GM12878 (cell line): Measurements from ENCODE around the gene ABCA7. TPM values are rescaled to one million over a fixed set of nuclear protein-coding genes. Genes with fewer than 3 reads are reported as not detected.

Experiments
- ATAC-seq: fragments of 200-7000 bp; cut with Tn5 transposase; 3 replicates; pipeline ENCODE4 v1.9.1; 2020; ENCODE audit warnings: mild to moderate bottlenecking, moderate library complexity
- Bru-seq: library from RNA; stranded (reverse); fragments of 400-500 nt; gene quantifications from one replicate; lab custom pipeline; 2021; lab: Mats Ljungman, UMichigan
- BruChase-seq, 2 experiments: library from RNA; stranded (reverse); fragments of 400-500 nt; gene quantifications; one replicate each; lab custom pipeline; 2021; lab: Mats Ljungman, UMichigan
- BruUV-seq: library from RNA; stranded (reverse); fragments of 400-500 nt; replicated peaks from 2 replicates; lab custom pipeline; 2021; lab: Mats Ljungman, UMichigan
- CTCF ChIA-PET: fragments of 300-600 bp; sonication (Branson Sonifier 250); formaldehyde crosslinking; extraction: SDS; loops from one replicate; lab custom pipeline; 2021; ENCODE audit warnings: inconsistent platforms; lab: Yijun Ruan, JAX
- POLR2A ChIA-PET: fragments of 350-600 bp; formaldehyde crosslinking; extraction: SDS; loops from one replicate; lab custom pipeline; 2021; ENCODE audit warnings: inconsistent platforms; lab: Charles Lee
- RAD21 ChIA-PET: fragments of 300-600 bp; sonication (Branson Sonifier 250); formaldehyde crosslinking; loops from one replicate; lab custom pipeline; 2023; ENCODE audit warnings: antibody characterized with exemption; ENCODE audit not compliant: unreplicated experiment; lab: Charles Lee
- SMC1A ChIA-PET: fragments of 300-600 bp; sonication (Branson Sonifier 250); formaldehyde crosslinking; loops from one replicate; lab custom pipeline; 2023; ENCODE audit not compliant: unreplicated experiment, uncharacterized antibody; lab: Charles Lee
- DNase-seq: peaks from one replicate; pipeline ENCODE4 v3.0.0-alpha.2; 2011; ENCODE audit warnings: low read depth, low spot score
- FAIRE-seq: peaks from 3 replicates; lab custom pipeline; 2011; peaks lifted over from hg19 to GRCh38; lab: Jason Lieb, UNC
- H2AFZ ChIP-seq: 2 replicates; pipeline ENCODE4 v1.6.0; 2011; ENCODE audit warnings: low read depth, low read length, control low read depth; ENCODE audit not compliant: control insufficient read depth
- H3K27ac ChIP-seq: 2 replicates; pipeline ENCODE4 v1.5.1; 2011; ENCODE audit warnings: control low read depth; ENCODE audit not compliant: control insufficient read depth, insufficient read depth
- H3K27me3 ChIP-seq, 2 experiments: replicated peaks in 1 of 2; 2 replicates each; pipeline versions ENCODE4 v1.6.0 to v1.6.1; 2011; ENCODE audit warnings: low read length in 1 of 2; ENCODE audit not compliant: control insufficient read depth in 2 of 2, insufficient read depth in 2 of 2
- H3K36me3 ChIP-seq, 2 experiments: 2 replicates each; pipeline ENCODE4 v1.5.1; 2011; ENCODE audit warnings: low read length in 1 of 2; ENCODE audit not compliant: control insufficient read depth in 2 of 2, insufficient read depth in 2 of 2
- H3K4me1 ChIP-seq: 2 replicates; pipeline ENCODE4 v1.6.1; 2011; ENCODE audit warnings: mild to moderate bottlenecking, low read length, moderate library complexity, mixed read lengths; ENCODE audit not compliant: control insufficient read depth, insufficient read depth
- H3K4me2 ChIP-seq: 2 replicates; pipeline ENCODE4 v1.6.0; 2011; ENCODE audit warnings: control low read depth; ENCODE audit not compliant: control insufficient read depth, insufficient read depth
- H3K4me3 ChIP-seq: fragments of 200-600 bp; sonication (generic); 2 replicates; pipeline ENCODE4 v1.5.1; 2016
- H3K79me2 ChIP-seq: 2 replicates; pipeline ENCODE4 v1.6.0; 2011; ENCODE audit warnings: low read length; ENCODE audit not compliant: control insufficient read depth, insufficient read depth
- H3K9ac ChIP-seq: 2 replicates; pipeline ENCODE4 v1.8.0; 2011; ENCODE audit warnings: low read length, control low read depth, mixed read lengths; ENCODE audit not compliant: control insufficient read depth, insufficient read depth
- H3K9me3 ChIP-seq: replicated peaks from 3 replicates; pipeline ENCODE4 v1.5.1; 2011; ENCODE audit warnings: mild to moderate bottlenecking, low read length; ENCODE audit not compliant: control insufficient read depth, insufficient read depth
- H4K20me1 ChIP-seq: 2 replicates; pipeline ENCODE4 v1.6.0; 2011; ENCODE audit not compliant: control insufficient read depth, insufficient read depth
- CREM ChIP-seq: IDR thresholded peaks from 2 replicates; pipeline ENCODE4 v1.6.1; 2014; ENCODE audit warnings: antibody characterized with exemption, low read depth
- DPF2 ChIP-seq: fragments of 450-650 bp; IDR thresholded peaks from 2 replicates; pipeline ENCODE4 v1.6.1; 2017; ENCODE audit warnings: mild to moderate bottlenecking
- FOS ChIP-seq: IDR thresholded peaks from 3 replicates; pipeline ENCODE4 v1.6.1; 2011; ENCODE audit warnings: borderline replicate concordance; ENCODE audit not compliant: insufficient read length; ENCODE audit errors: extremely low read depth
- FOXK2 ChIP-seq: fragments of 450-650 bp; IDR thresholded peaks from 2 replicates; pipeline ENCODE4 v1.6.1; 2017; ENCODE audit warnings: mild to moderate bottlenecking, moderate library complexity
- FOXM1 ChIP-seq: IDR thresholded peaks from 2 replicates; pipeline ENCODE4 v1.6.1; 2012; ENCODE audit warnings: low read depth, mild to moderate bottlenecking, inconsistent platforms, low read length, moderate library complexity
- HSF1 ChIP-seq: fragments of 150-350 bp; IDR thresholded peaks from 2 replicates; pipeline ENCODE4 v1.6.1; 2014; ENCODE audit warnings: mild to moderate bottlenecking, low read depth, low read length
- IKZF1 ChIP-seq: fragments of 450-650 bp; conservative IDR thresholded peaks from 2 replicates; pipeline ENCODE4 v1.6.1; 2017; ENCODE audit warnings: antibody characterized with exemption, mild to moderate bottlenecking
- KAT2A ChIP-seq: conservative IDR thresholded peaks from 2 replicates; pipeline ENCODE4 v1.6.1; 2011; ENCODE audit warnings: low read depth, low read length; ENCODE audit not compliant: control insufficient read depth
- MTA3 ChIP-seq: IDR thresholded peaks from 2 replicates; pipeline ENCODE4 v1.6.1; 2012; ENCODE audit warnings: low read length, inconsistent platforms, borderline replicate concordance
- NFXL1 ChIP-seq: fragments of 450-650 bp; IDR thresholded peaks from 2 replicates; pipeline ENCODE4 v1.6.1; 2017; ENCODE audit warnings: antibody characterized with exemption, mild to moderate bottlenecking, borderline replicate concordance
- NRF1 ChIP-seq: conservative IDR thresholded peaks from 2 replicates; pipeline ENCODE4 v1.6.1; 2011; ENCODE audit warnings: mild to moderate bottlenecking, low read depth, low read length, improper control_type of control experiment
- PAX5 ChIP-seq: IDR thresholded peaks from 2 replicates; pipeline ENCODE4 v1.6.1; 2011; ENCODE audit warnings: low read depth, low read length, borderline replicate concordance
- POLR2AphosphoS2 ChIP-seq: IDR thresholded peaks from 2 replicates; pipeline ENCODE4 v1.6.1; 2011; ENCODE audit warnings: low read depth, mild to moderate bottlenecking, low read length, improper control_type of control experiment, moderate library complexity
- RB1 ChIP-seq: fragments of 450-650 bp; formaldehyde crosslinking; IDR thresholded peaks from 2 replicates; pipeline ENCODE4 v1.6.1; 2017; ENCODE audit warnings: mild to moderate bottlenecking, borderline replicate concordance
- RELA ChIP-seq: fragments of 450-650 bp; IDR thresholded peaks from 2 replicates; pipeline ENCODE4 v1.8.0; 2014; ENCODE audit warnings: borderline replicate concordance; ENCODE audit not compliant: partially characterized antibody
- SP1 ChIP-seq: IDR thresholded peaks from one replicate; pipeline ENCODE4 v1.6.1; 2011; ENCODE audit warnings: low read depth, low read length
- STAT3 ChIP-seq: IDR thresholded peaks from 2 replicates; pipeline ENCODE4 v1.6.1; 2011; ENCODE audit warnings: low read depth, low read length, improper control_type of control experiment
- TARDBP ChIP-seq: IDR thresholded peaks from 2 replicates; pipeline ENCODE4 v1.6.1; 2016; ENCODE audit warnings: borderline replicate concordance
- ZNF24 ChIP-seq: fragments of 450-650 bp; IDR thresholded peaks from 2 replicates; pipeline ENCODE4 v1.6.1; 2017; ENCODE audit warnings: antibody characterized with exemption, mild to moderate bottlenecking
- WGBS: methylation state at CpG from one replicate; pipeline ENCODE4 v1.1.6; 2016; ENCODE audit warnings: low lambda C conversion rate; ENCODE audit not compliant: insufficient replicate concordance, insufficient coverage; ENCODE audit errors: missing lambda C conversion rate; 5-methylcytosine and 5-hydroxymethylcytosine counted together
- in situ Hi-C: fragments of 300-500 bp; cut with MboI; formaldehyde crosslinking; loops from 9 replicates; pipeline ENCODE4 v1.14.3; 2018; ENCODE audit warnings: mixed read lengths
- intact Hi-C: fragments of 100-400 bp; cut with micrococcal nuclease; formaldehyde crosslinking; loops from one replicate; pipeline ENCODE4 v1.14.2; 2022; ENCODE audit not compliant: unreplicated experiment
- long read RNA-seq, 2 experiments: library from polyadenylated mRNA; unstranded; transcript quantifications; one replicate each; pipeline ENCODE4 v2.0.0, GENCODE V29; 2019 to 2020
- polyA minus RNA-seq, 3 experiments: library from RNA; depleted of rRNA, polyadenylated mRNA; stranded (reverse); fragments of >200 nt; gene quantifications; 2 replicates each; pipeline ENCODE4 v1.2.3, GENCODE V29; 2011
- polyA plus RNA-seq, 11 experiments: library from polyadenylated mRNA; depleted of rRNA in 4 of 11; unstranded in 6 of 11; stranded (reverse) in 5 of 11; fragments of >200 nt; fragmentation: Nextera tagmentation in 4 of 11; fragmentation: Illumina TruSeq in 1 of 11; extraction: Ambion mirVana in 4 of 11; extraction: Trizol in 1 of 11; gene quantifications; 1 replicate in 1 of 11; 2 replicates in 10 of 11; pipeline versions ENCODE4 v1.2.1 to v1.2.3, GENCODE V29; 2011 to 2016; ENCODE audit warnings: inconsistent platforms in 2 of 11, missing spikeins in 2 of 11, low read depth in 1 of 11
- total RNA-seq, 4 experiments: library from RNA; depleted of rRNA in 3 of 4; stranded (reverse); fragments of >200 nt in 3 of 4; fragmentation: Illumina TruSeq in 1 of 4; extraction: Trizol in 1 of 4; gene quantifications; 2 replicates each; pipeline versions ENCODE4 v1.2.1 to v1.2.3, GENCODE V29; 2013 to 2021

ABCA7 gene
- 50.3 and 55.4 TPM in 2 replicates for total RNA-seq (2013; cell fraction: nucleolus; rRNA removed)
- 14.9 and 18.1 TPM in 2 replicates for total RNA-seq (2014; rRNA removed)
- 5.6 and 7.6 TPM in 2 replicates for total RNA-seq (2014; rRNA removed; fragmentation: Illumina TruSeq; extraction: Trizol)
- 38.7 and 49.5 TPM in 2 replicates for total RNA-seq (2021)
- polyA plus RNA-seq (2011; ENCODE audit: low read depth) = 16.4 TPM
- 3.3 and 5.5 TPM in 2 replicates for polyA plus RNA-seq (2011; rRNA removed)
- 7.0 and 10.0 TPM in 2 replicates for polyA plus RNA-seq (2011; cell fraction: cytosol; rRNA removed)
- polyA plus RNA-seq (2011; cell fraction: nucleus; rRNA removed) = 81.6 and 107 TPM in 2 replicates
- 15.2 and 21.6 TPM in 2 replicates for polyA plus RNA-seq (2012)
- polyA plus RNA-seq (2014; fragmentation: Illumina TruSeq; extraction: Trizol) = 4.6 and 11.4 TPM in 2 replicates
- 1 to 10 TPM; 1.0 to 2.9 TPM for polyA plus RNA-seq (2014; fragmentation: Nextera tagmentation; extraction: Ambion mirVana)
- 26.9 and 36.5 TPM in 2 replicates for polyA plus RNA-seq (2014; rRNA removed)
- polyA plus RNA-seq (2016; fragmentation: Nextera tagmentation; extraction: Ambion mirVana) = 10 to 100 TPM; 22.0 to 22.1 TPM
- 4.3 and 9.4 TPM in 2 replicates for polyA minus RNA-seq (2011; rRNA and poly(A)+ RNA removed)
- polyA minus RNA-seq (2011; cell fraction: cytosol; rRNA and poly(A)+ RNA removed) = 5.8 and 7.9 TPM in 2 replicates
- 24.3 and 39.7 TPM in 2 replicates for polyA minus RNA-seq (2011; cell fraction: nucleus; rRNA and poly(A)+ RNA removed)
- Bru-seq, nascent RNA = percentile 46 among the genes with signal in this experiment
- BruChase-seq, experiment 1, labeled RNA remaining after a 6-hour chase = percentile 67 among the genes with signal in this experiment
- BruChase-seq, experiment 2, labeled RNA remaining after a 2-hour chase = percentile 57 among the genes with signal in this experiment
- long read RNA-seq, experiment 1, partial matches to known transcripts = 1 of 2 reads
- long read RNA-seq, experiment 1, other reads (novel, unspliced or antisense) = 1 of 2 reads
- long read RNA-seq, experiment 2, partial matches to known transcripts = 1 of 2 reads
- long read RNA-seq, experiment 2, other reads (novel, unspliced or antisense) = 1 of 2 reads

DNA sequence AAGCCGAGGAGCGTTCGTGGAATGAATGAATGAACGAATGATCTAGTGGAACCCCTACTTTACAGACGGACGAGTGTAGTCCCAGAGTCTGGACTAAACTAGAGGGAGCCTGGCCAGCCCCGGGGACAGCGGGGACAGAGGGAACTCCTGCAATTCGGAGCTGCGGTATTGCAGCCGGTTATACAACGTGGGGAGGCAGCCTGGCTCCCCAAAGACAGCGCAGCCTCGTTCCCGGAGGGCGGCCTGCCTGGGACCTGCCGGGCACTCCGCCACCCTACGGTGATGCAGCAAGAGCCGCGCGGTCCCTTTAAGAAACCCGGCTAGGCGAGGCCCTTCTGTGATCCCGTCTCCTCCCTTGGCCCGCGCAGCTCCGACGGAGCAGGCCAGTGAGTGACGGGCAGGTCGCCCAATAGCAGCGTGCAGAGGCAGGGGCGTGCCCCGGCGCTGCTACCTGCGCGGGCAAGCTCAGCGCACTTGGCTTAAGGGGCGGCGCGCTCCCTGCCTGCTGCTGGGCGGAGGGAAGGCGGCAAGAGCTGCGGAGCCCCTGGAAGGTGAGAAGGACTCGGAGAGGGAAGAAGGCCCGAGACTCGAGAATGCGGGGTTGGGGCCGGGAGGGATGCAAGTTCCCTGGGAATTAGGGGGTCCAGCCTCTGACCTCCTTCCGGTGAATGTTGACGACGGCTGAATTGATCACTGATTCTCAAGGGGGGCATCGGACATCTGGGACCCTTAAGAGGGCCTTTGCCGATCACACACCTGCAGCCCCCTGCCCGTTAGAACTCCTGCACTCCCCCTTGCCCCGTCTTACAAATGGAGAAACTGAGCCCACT, at the start of gene ABCA7:
Gene ABCA7 (plus strand): TSS at position 462 of the 830 bp plus-strand sequence. CDS start 1,255 bp downstream, outside the sequence.
- POLR2A ChIA-PET = interaction anchor here (0.6 to 6.3 kb wide), 9 partner anchors 9 to 147 kb away, joined by 3 to 83 read pairs (median 6); partner anchors contain the start of genes ARHGAP45, CNN2 and RNU6-2
- TF ChIP-seq ZNF24 (peak; percentile 96), HSF1 (peak; percentile 17; the same call in 1 of the 2 replicates), SP1 (peak; percentile 99), FOXK2 (peak; percentile 61), RELA (peak; percentile 65), FOS (peak; percentile 42), FOXM1 (no peak), RB1 (peak; percentile 88; the same call in 1 of the 2 replicates), CREM (peak; percentile 67), NFXL1 (no peak), TARDBP (peak; percentile 68; the same call in 1 of the 2 replicates), PAX5 (peak; percentile 35; the same call in 1 of the 2 replicates), POLR2AphosphoS2 (peak; percentile 85), IKZF1 (peak; percentile 67; the same call in 1 of the 2 replicates), MTA3 (peak; percentile 45; the same call in 1 of the 2 replicates), KAT2A (no peak), DPF2 (peak; percentile 100), NRF1 (peak; percentile 72), STAT3 (no peak)

More for the DNA sequence above, at the start of gene ABCA7:
- H4K20me1 ChIP-seq = no peaks in the 10 kb centered on the region
- no TSS peak for BruUV-seq
- H3K9me3 ChIP-seq = no peaks in the 10 kb centered on the region; the same call in 2 of the 3 replicates
- in situ Hi-C loops (no loop called here), intact Hi-C loops (loop anchor here (2.0 kb wide), 1 partner anchor 23 kb away; no protein-coding TSS in a partner anchor)
- H3K9ac ChIP-seq = peak within 1 kb of the TSS; percentile 81
- RAD21 ChIA-PET = interaction anchor here (0.8 to 4.5 kb wide), 6 partner anchors 12 to 92 kb away, joined by 3 to 39 read pairs (median 4); partner anchors contain the start of genes ARHGAP45 and CNN2
- peak; percentile 98 for FAIRE-seq
- H3K4me2 ChIP-seq = peak within 1 kb of the TSS; percentile 73
- WGBS = under 1% methylated on average over 51 of the region's 56 CpGs
- H3K4me3 ChIP-seq = peak within 1 kb of the TSS; percentile 79
- H2AFZ ChIP-seq = peak within 1 kb of the TSS; percentile 71
- H3K36me3 ChIP-seq = peaks cover 7 to 8% of the 10 kb centered on the region in 2 experiments; a peak in 3 of 4 replicates
- H3K27me3 ChIP-seq = no peaks in the 10 kb centered on the region
- SMC1A ChIA-PET = interaction anchor here (1.3 to 5.9 kb wide), 5 partner anchors 12 to 63 kb away, joined by 3 to 22 read pairs (median 4); partner anchors contain the start of gene CNN2
- DNase-seq = peak; percentile 93
- peak within 1 kb of the TSS; percentile 78 for H3K27ac ChIP-seq
- H3K4me1 ChIP-seq = peaks cover 38% of the 10 kb centered on the region
- peaks cover 3% of the 10 kb centered on the region; the same call in 1 of the 2 replicates for H3K79me2 ChIP-seq
- peak; percentile 90 for ATAC-seq
- CTCF ChIA-PET = interaction anchor here (0.9 to 2.3 kb wide), 5 partner anchors 18 to 229 kb away, joined by 3 to 10 read pairs (median 3); partner anchors contain the start of gene CIRBP
